HG02885 (cell line): ENCODE measurements around the gene MAGI2.

Experiments
- ATAC-seq: cut with Tn5 transposase; IDR thresholded peaks from one replicate; pipeline ENCODE4 v1.9.1; 2021; ENCODE audit warnings: mild to moderate bottlenecking; ENCODE audit not compliant: unreplicated experiment, poor library complexity

Gene MAGI2

GRCh38 chr7:77975672-77976480, 1477.6 kb downstream of the MAGI2 start:
- ATAC-seq, result no peak

GRCh38 chr7:77971726-77972125, 1481.7 kb downstream of the MAGI2 start:
- no peak for ATAC-seq

GRCh38 chr7:77967429-77967828, 1486.0 kb downstream of the MAGI2 start:
- ATAC-seq, result no peak
